Neural crest cell (in vitro differentiated cells): ENCODE data around the gene SLC22A7. TPM values are rescaled to one million over a fixed set of nuclear protein-coding genes. Genes with fewer than 3 reads are reported as not detected.
A peak's percentile ranks its signal among the peaks of the same experiment; 100 is the strongest.
"Not testable (repeated sequence)": the region's sequence is repeated elsewhere in the genome, so short reads cannot be mapped to it uniquely, and the experiment has no call there.

Experiments
- DNase-seq: peaks from one replicate; pipeline ENCODE4 v3.0.0; 2021; ENCODE audit warnings: low read depth, mixed read lengths, low spot score
- H3K27ac Mint-ChIP-seq: one replicate; pipeline ENCODE4 v1.8.0; 2021; ENCODE audit warnings: mild to moderate bottlenecking, mixed read lengths; ENCODE audit not compliant: unreplicated experiment
- H3K27me3 Mint-ChIP-seq: 2 replicates; pipeline ENCODE4 v1.8.0; 2021; ENCODE audit warnings: low read depth, mild to moderate bottlenecking, mixed read lengths
- H3K36me3 Mint-ChIP-seq: 2 replicates; pipeline ENCODE4 v1.8.0; 2021; ENCODE audit warnings: low read depth, mild to moderate bottlenecking, mixed read lengths
- H3K4me1 Mint-ChIP-seq: 2 replicates; pipeline ENCODE4 v1.8.0; 2021; ENCODE audit warnings: mixed read lengths
- H3K4me3 Mint-ChIP-seq: one replicate; pipeline ENCODE4 v1.8.0; 2021; ENCODE audit warnings: mild to moderate bottlenecking, mixed read lengths
- H3K9me3 Mint-ChIP-seq: 2 replicates; pipeline ENCODE4 v1.8.0; 2021; ENCODE audit warnings: mixed read lengths
- CTCF ChIP-seq: fragments of 200-600 bp; sonication (generic); conservative IDR thresholded peaks from 2 replicates; pipeline ENCODE4 v1.5.0; 2021; ENCODE audit warnings: antibody characterized with exemption, mild to moderate bottlenecking
- total RNA-seq: library from RNA; stranded (reverse); gene quantifications from 2 replicates; pipeline ENCODE4 v1.2.1, GENCODE V29; 2021

SLC22A7 gene
- total RNA-seq, 1 donor from 2014 or later: 0.37 TPM

GRCh38 chr6:43334466-43335095 is 36.5 kb downstream of the SLC22A7 start:
- H3K27me3 Mint-ChIP-seq: no peaks in the 10 kb centered on the region
- no peak overlapping the region for H3K4me3 Mint-ChIP-seq

DNA sequence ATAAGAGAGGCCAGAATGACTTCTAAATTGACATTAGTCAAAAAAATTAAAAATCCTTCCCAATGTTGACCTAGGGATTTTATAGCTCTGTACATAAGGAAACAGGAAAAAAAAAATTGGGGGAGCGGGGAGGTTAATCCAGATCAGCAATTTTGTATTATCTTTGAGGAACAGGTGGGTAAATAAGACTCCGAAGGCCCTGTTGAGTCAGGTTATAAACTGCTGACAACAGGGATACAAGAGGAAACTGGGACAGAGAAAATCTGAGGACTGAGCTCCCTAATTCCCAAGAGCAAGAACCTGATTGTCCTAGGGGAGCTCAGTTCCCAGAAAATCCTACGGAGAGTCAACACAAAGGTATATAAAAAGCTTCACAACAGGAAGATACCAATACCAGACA is 37.4 kb downstream of the SLC22A7 start:
- DNase-seq: no peak
- Mint-ChIP-seq H3K27ac (no peak overlapping the region), H3K27me3 (no peaks in the 10 kb centered on the region), H3K4me1 (no peaks in the 10 kb centered on the region), H3K36me3 (peaks cover 9% of the 10 kb centered on the region), H3K4me3 (no peak overlapping the region), H3K9me3 (no peaks in the 10 kb centered on the region)
- TF ChIP-seq CTCF: no peak

More at GRCh38 chr6:43334466-43335095, 36.5 kb downstream of the SLC22A7 start:
- Mint-ChIP-seq H3K9me3 (no peaks in the 10 kb centered on the region), H3K27ac (no peak overlapping the region), H3K36me3 (peaks cover 6% of the 10 kb centered on the region), H3K4me1 (no peaks in the 10 kb centered on the region)
- peak; percentile 75 for TF ChIP-seq CTCF
- DNase-seq: no peak

GRCh38 chr6:43336382-43336781 is 38.3 kb downstream of the SLC22A7 start:
- no peak for TF ChIP-seq CTCF
- Mint-ChIP-seq H3K4me1 (no peaks in the 10 kb centered on the region), H3K4me3 (no peak overlapping the region), H3K9me3 (no peaks in the 10 kb centered on the region), H3K36me3 (peaks cover 13% of the 10 kb centered on the region), H3K27me3 (no peaks in the 10 kb centered on the region), H3K27ac (no peak overlapping the region)
- no peak for DNase-seq

DNA sequence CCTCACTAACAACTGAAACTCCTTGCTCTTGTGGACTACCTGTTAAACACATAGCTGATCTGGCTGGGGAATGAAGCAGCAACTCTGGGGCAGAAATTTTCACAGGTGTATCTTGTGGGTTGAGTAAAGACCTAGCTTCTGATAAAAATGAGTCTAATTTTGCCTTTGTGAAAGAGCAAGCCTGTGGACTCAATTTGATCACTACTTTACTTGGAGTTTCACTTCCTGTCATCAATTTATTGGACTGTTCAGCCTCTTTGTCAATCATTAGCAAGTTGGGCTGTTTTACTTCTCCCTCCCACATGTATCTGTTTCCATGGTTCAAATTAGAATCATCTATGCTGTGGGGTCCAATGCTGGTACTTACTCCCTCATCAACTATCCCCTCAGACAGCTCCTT is 40.2 kb downstream of the SLC22A7 start:
- TF ChIP-seq CTCF: no peak
- Mint-ChIP-seq H3K4me3 (no peak overlapping the region), H3K9me3 (no peaks in the 10 kb centered on the region), H3K27ac (no peak overlapping the region), H3K4me1 (no peaks in the 10 kb centered on the region), H3K27me3 (no peaks in the 10 kb centered on the region), H3K36me3 (peaks cover 20% of the 10 kb centered on the region)
- DNase-seq: no peak

- Mint-ChIP-seq H3K9me3 (no peaks in the 10 kb centered on the region), H3K27ac (no peak overlapping the region), H3K27me3 (no peaks in the 10 kb centered on the region), H3K4me1 (no peaks in the 10 kb centered on the region), H3K4me3 (no peak overlapping the region), H3K36me3 (peaks cover 20% of the 10 kb centered on the region)
- DNase-seq: no peak
- TF ChIP-seq CTCF: no peak
These were observed 41.1 kb downstream of the SLC22A7 start for GRCh38 chr6:43339168-43339567.

DNA sequence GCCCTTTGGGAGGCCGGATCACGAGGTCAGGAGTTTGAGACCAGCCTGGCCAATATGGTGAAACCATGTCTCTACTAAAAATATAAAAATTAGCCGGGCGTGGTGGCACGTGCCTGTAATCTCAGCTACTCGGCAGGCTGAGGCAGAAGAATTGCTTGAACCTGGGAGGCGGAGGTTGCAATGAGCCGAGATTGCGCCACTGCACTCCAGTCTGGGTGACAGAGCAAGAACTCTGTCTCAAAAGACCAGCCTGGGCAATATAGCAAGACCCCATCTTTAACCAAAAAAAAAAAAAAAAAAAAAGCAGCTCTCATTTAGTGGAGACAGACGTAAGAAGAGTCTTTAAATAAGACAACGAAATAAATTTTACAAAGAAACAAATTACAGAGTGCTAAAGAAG is 48.2 kb downstream of the SLC22A7 start:
- DNase-seq, H3K36me3 Mint-ChIP-seq, H3K27ac Mint-ChIP-seq, H3K4me3 Mint-ChIP-seq, H3K4me1 Mint-ChIP-seq, H3K27me3 Mint-ChIP-seq, H3K9me3 Mint-ChIP-seq: not testable (repeated sequence)
